ENCODE data around the gene CAPN1.
"Not testable (repeated sequence)": the region's sequence is repeated elsewhere in the genome, so short reads cannot be mapped to it uniquely, and the experiment has no call there.

Gene CAPN1

GRCh38 chr11:65181569-65182257 lies at the start of gene CAPN1:
Gene CAPN1, plus strand, starts transcription at chr11:65181928. Its CDS starts 774 bp downstream, at chr11:65182702.
- DNase-seq (ENCODE audit: low read depth in 2 of 2) = peak; percentile 55 to 64

- no peak for DNase-seq (ENCODE audit: low read depth in 2 of 2)
These were observed 49.3 kb upstream of the CAPN1 start for GRCh38 chr11:65132238-65132987.

- peak; percentile 34 to 52 for DNase-seq (ENCODE audit: low read depth in 2 of 2)
These were observed 48.6 kb upstream of the CAPN1 start for GRCh38 chr11:65132988-65133700.

GRCh38 chr11:65133724-65134123 lies 48.0 kb upstream of the CAPN1 start:
- DNase-seq (ENCODE audit: low read depth in 2 of 2) = no peak

GRCh38 chr11:65134240-65134951 lies 47.3 kb upstream of the CAPN1 start, which contains the start of gene SYVN1:
Gene SYVN1, minus strand, starts transcription at chr11:65134519. Its CDS starts 918 bp downstream, at chr11:65133601.
- peak; percentile 88 to 89 for DNase-seq (ENCODE audit: low read depth in 2 of 2)

GRCh38 chr11:65134952-65135632 lies 46.6 kb upstream of the CAPN1 start:
- DNase-seq (ENCODE audit: low read depth in 2 of 2) = peak; percentile 58 to 74

GRCh38 chr11:65135633-65136145 lies 46.0 kb upstream of the CAPN1 start:
- no peak for DNase-seq (ENCODE audit: low read depth in 2 of 2)

GRCh38 chr11:65136515-65137096 lies 45.1 kb upstream of the CAPN1 start:
- no peak for DNase-seq (ENCODE audit: low read depth in 2 of 2)

- no peak for DNase-seq (ENCODE audit: low read depth in 2 of 2)
These were observed 39.7 kb upstream of the CAPN1 start for GRCh38 chr11:65141896-65142494.

- no peak for DNase-seq (ENCODE audit: low read depth in 2 of 2)
These were observed 34.2 kb upstream of the CAPN1 start for GRCh38 chr11:65147352-65148075.

GRCh38 chr11:65148657-65149056 lies 33.1 kb upstream of the CAPN1 start:
- DNase-seq (ENCODE audit: low read depth in 2 of 2) = no peak

GRCh38 chr11:65150131-65150508 lies 31.6 kb upstream of the CAPN1 start:
- not testable (repeated sequence) for DNase-seq (ENCODE audit: low read depth in 2 of 2)

- no peak for DNase-seq (ENCODE audit: low read depth in 2 of 2)
These were observed 31.0 kb upstream of the CAPN1 start for GRCh38 chr11:65150509-65151299.

GRCh38 chr11:65151331-65151899 lies 30.3 kb upstream of the CAPN1 start:
- no peak for DNase-seq (ENCODE audit: low read depth in 2 of 2)

- DNase-seq (ENCODE audit: low read depth in 2 of 2) = no peak
These were observed 29.6 kb upstream of the CAPN1 start for GRCh38 chr11:65152122-65152521.

- no peak for DNase-seq (ENCODE audit: low read depth in 2 of 2)
These were observed 25.5 kb upstream of the CAPN1 start for GRCh38 chr11:65156256-65156655.

GRCh38 chr11:65156926-65157325 lies 24.8 kb upstream of the CAPN1 start:
- no peak for DNase-seq (ENCODE audit: low read depth in 2 of 2)

GRCh38 chr11:65157336-65157735 lies 24.4 kb upstream of the CAPN1 start:
- DNase-seq (ENCODE audit: low read depth in 2 of 2) = no peak
